Uterus (tissue), 2 donors: Measurements from ENCODE around the gene HIBCH.

ENCODE experiments used
- CTCF ChIP-seq, 4 experiments: fragments of 200-600 bp in 2 of 4; fragments of 450-650 bp in 2 of 4; sonication (generic) in 2 of 4; IDR thresholded peaks; one replicate each; pipeline ENCODE4 v1.5.1; 2016 to 2019; ENCODE audit warnings: antibody characterized with exemption in 4 of 4, mild to moderate bottlenecking in 2 of 4, moderate library complexity in 1 of 4
- POLR2A ChIP-seq, 2 donors: fragments of 450-650 bp; IDR thresholded peaks; one replicate each; pipeline ENCODE4 v1.6.1; 2016; ENCODE audit warnings: antibody characterized with exemption in 2 of 2, mild to moderate bottlenecking in 1 of 2, moderate library complexity in 1 of 2

GRCh38 chr2:190319555-190320498 is at the start of gene HIBCH:
- TF ChIP-seq CTCF (IDR thresholded peaks at IDR 0.05) (peak; percentile 76 to 89 (median 83)), POLR2A (IDR thresholded peaks at IDR 0.05) (peak; percentile 66 to 88)
